ENCODE data around the gene ARID3C. TPM values are rescaled to one million over a fixed set of nuclear protein-coding genes. Genes with fewer than 3 reads are reported as not detected.

ARID3C gene
- total RNA-seq, 1 experiment from 2014 or later = not detected

- CTCF ChIA-PET = interaction anchor here (0.6 kb wide), 1 partner anchor 174 kb away, joined by 4 read pairs; no protein-coding TSS in a partner anchor
- no peak overlapping the region for H3K27ac ChIP-seq
- no peak overlapping the region for H3K4me2 ChIP-seq
- no peak overlapping the region for H3K4me3 ChIP-seq
- no peaks in the 10 kb centered on the region for H3K9me3 ChIP-seq (ENCODE audit: insufficient read depth, low read depth)
- no TSS peak for BruUV-seq (replicated peaks)
- H3K4me1 ChIP-seq (replicated peaks; ENCODE audit: insufficient read depth) = no peaks in the 10 kb centered on the region
- no peaks in the 10 kb centered on the region for H3F3A ChIP-seq (ENCODE audit: insufficient read depth, low read depth)
- H3K79me2 ChIP-seq (ENCODE audit: low read depth) = no peaks in the 10 kb centered on the region
- DNase-seq = no peak
- H2AFZ ChIP-seq = no peak overlapping the region
- no peaks in the 10 kb centered on the region for H3K9me2 ChIP-seq (ENCODE audit: insufficient read depth)
- H4K20me1 ChIP-seq (ENCODE audit: insufficient read depth) = no peaks in the 10 kb centered on the region
- intact Hi-C loops (cut with micrococcal nuclease; ENCODE audit: unreplicated experiment) = no loop called here
- H3K27me3 ChIP-seq (ENCODE audit: insufficient read depth, low read depth) = peaks cover 62% of the 10 kb centered on the region
- POLR2A ChIA-PET (ENCODE audit: unreplicated experiment) = no interaction called here
- no peak for TF ChIP-seq EZH2 (IDR thresholded peaks at IDR 0.05; ENCODE audit: low read depth)
- TF ChIP-seq, protein P1, sequence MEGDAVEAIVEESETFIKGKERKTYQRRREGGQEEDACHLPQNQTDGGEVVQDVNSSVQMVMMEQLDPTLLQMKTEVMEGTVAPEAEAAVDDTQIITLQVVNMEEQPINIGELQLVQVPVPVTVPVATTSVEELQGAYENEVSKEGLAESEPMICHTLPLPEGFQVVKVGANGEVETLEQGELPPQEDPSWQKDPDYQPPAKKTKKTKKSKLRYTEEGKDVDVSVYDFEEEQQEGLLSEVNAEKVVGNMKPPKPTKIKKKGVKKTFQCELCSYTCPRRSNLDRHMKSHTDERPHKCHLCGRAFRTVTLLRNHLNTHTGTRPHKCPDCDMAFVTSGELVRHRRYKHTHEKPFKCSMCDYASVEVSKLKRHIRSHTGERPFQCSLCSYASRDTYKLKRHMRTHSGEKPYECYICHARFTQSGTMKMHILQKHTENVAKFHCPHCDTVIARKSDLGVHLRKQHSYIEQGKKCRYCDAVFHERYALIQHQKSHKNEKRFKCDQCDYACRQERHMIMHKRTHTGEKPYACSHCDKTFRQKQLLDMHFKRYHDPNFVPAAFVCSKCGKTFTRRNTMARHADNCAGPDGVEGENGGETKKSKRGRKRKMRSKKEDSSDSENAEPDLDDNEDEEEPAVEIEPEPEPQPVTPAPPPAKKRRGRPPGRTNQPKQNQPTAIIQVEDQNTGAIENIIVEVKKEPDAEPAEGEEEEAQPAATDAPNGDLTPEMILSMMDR (conservative IDR thresholded peaks at IDR 0.05) = no peak
- H3K36me3 ChIP-seq (ENCODE audit: low read depth) = no peaks in the 10 kb centered on the region
Measured at GRCh38 chr9:34578241-34579103, 50.4 kb downstream of the ARID3C start.

DNA sequence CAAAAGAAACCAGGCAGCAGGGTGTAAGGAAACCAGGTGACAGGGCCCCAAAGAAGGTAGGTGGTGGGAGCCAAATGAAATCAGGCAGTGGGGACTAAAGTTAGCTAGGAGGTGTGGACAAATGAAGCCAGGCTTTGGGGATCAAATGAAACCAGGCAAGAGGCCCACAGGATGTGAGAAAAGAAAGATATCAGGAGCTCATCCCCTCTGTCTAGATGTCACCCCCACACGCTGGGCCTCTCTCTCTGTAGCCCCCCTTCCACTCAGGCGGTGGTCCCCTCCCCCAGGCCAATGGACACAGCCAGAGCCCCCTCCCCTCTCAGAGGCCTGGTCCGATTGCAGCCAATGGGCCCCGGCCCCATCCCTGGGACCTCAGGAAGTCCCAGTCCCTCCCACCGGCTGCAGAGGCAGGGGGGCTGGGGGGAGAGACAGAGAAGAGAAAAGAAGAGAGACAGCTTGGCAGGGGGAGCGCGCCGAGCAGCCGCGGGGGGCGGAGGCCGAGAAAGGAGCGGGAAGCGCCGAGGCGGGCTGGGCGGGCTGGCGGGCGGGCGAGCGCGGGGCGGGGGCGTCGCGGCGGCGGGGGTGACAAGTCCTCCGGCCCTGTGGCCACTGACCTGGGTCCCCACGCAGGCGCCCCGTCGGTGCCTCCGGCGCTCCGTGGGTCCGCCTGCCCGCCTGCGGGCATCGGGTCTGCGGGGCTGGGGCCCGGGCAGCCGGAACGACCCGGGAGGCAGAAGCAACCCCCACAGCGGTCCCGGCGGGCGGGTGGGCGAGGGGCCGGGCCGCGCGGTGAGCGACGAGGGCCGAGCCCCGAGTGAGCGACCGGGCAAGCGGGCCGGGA is 51.2 kb downstream of the ARID3C start:
- DNase-seq = no peak
- Histone ChIP-seq H3F3A (ENCODE audit: insufficient read depth, low read depth) (no peaks in the 10 kb centered on the region), H2AFZ (no peak overlapping the region), H3K9me3 (ENCODE audit: insufficient read depth, low read depth) (no peaks in the 10 kb centered on the region), H3K4me1 (replicated peaks; ENCODE audit: insufficient read depth) (no peaks in the 10 kb centered on the region), H3K27me3 (ENCODE audit: insufficient read depth, low read depth) (peaks cover 54% of the 10 kb centered on the region), H3K36me3 (ENCODE audit: low read depth) (no peaks in the 10 kb centered on the region), H3K4me3 (no peak overlapping the region), H3K9me2 (ENCODE audit: insufficient read depth) (no peaks in the 10 kb centered on the region), H4K20me1 (ENCODE audit: insufficient read depth) (no peaks in the 10 kb centered on the region), H3K27ac (no peak overlapping the region), H3K79me2 (ENCODE audit: low read depth) (no peaks in the 10 kb centered on the region), H3K4me2 (no peak overlapping the region)
- no TSS peak for BruUV-seq (replicated peaks)
- ChIA-PET CTCF (interaction anchor here (0.6 to 0.7 kb wide), 2 partner anchors 173 to 516 kb away, joined by 4 to 5 read pairs; no protein-coding TSS in a partner anchor), POLR2A (ENCODE audit: unreplicated experiment) (no interaction called here)
- intact Hi-C loops (cut with micrococcal nuclease; ENCODE audit: unreplicated experiment) = no loop called here
- TF ChIP-seq EZH2 (IDR thresholded peaks at IDR 0.05; ENCODE audit: low read depth) = no peak
- TF ChIP-seq, protein P1 (conservative IDR thresholded peaks at IDR 0.05) = no peak

DNA sequence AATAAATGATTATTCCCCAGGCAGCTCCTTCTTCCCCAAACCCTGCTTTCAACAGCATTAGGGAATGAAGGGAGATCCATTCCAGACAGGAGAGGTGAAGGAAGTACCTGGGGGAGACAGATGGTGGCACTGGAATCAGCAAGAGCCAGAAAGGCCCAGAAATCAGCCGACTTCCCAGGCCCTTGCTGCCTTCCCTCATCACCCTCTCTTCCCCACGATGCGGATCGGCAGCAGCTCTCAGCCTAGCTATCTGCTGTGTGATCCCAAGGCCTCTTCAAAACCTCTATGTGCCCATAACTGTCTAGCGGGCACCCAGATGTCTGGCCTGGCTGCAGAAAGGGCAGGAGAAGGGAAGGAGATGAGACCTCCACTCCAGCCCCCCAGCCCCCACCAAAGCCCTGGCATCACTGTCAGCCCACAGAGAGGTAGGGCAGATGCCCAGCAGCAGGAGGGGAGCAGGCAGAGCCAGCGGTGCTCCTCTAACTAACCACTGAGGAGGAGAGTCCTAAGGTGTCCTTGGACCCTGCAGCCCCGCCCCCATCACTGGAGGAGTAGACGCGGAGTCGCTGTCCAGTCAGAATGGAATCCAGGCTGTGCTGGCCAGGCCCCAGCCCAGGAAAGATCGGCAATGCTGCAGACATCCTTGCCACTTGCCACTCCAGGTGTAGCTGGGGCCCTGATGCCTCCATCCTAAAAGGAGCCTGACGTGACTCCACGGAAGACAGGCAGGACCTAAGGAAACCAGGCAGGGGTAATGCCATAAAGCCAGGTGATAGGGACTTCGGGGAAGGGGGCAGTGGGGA is 52.1 kb downstream of the ARID3C start:
- no peak overlapping the region for H3K4me3 ChIP-seq
- no peak overlapping the region for H3K27ac ChIP-seq
- no TSS peak for BruUV-seq (replicated peaks)
- ChIA-PET CTCF (no interaction called here), POLR2A (ENCODE audit: unreplicated experiment) (no interaction called here)
- no peak for DNase-seq
- H4K20me1 ChIP-seq (ENCODE audit: insufficient read depth) = no peaks in the 10 kb centered on the region
- intact Hi-C loops (cut with micrococcal nuclease; ENCODE audit: unreplicated experiment) = no loop called here
- no peaks in the 10 kb centered on the region for H3K9me3 ChIP-seq (ENCODE audit: insufficient read depth, low read depth)
- no peak overlapping the region for H3K4me2 ChIP-seq
- TF ChIP-seq EZH2 (IDR thresholded peaks at IDR 0.05; ENCODE audit: low read depth) = no peak
- TF ChIP-seq, protein P1 (conservative IDR thresholded peaks at IDR 0.05) = no peak
- no peak overlapping the region for H2AFZ ChIP-seq
- H3K4me1 ChIP-seq (replicated peaks; ENCODE audit: insufficient read depth) = no peaks in the 10 kb centered on the region
- H3K79me2 ChIP-seq (ENCODE audit: low read depth) = no peaks in the 10 kb centered on the region
- no peaks in the 10 kb centered on the region for H3F3A ChIP-seq (ENCODE audit: insufficient read depth, low read depth)
- peaks cover 46% of the 10 kb centered on the region for H3K27me3 ChIP-seq (ENCODE audit: insufficient read depth, low read depth)
- no peaks in the 10 kb centered on the region for H3K36me3 ChIP-seq (ENCODE audit: low read depth)
- H3K9me2 ChIP-seq (ENCODE audit: insufficient read depth) = no peaks in the 10 kb centered on the region
